ENCODE results near the gene ME1.

ME1 gene

GRCh38 chr6:83231146-83231545 is 199.7 kb downstream of the ME1 start:
- H3K4me3 ChIP-seq = no peak overlapping the region
- no peak for DNase-seq (ENCODE audit: low spot score)
- H3K27ac ChIP-seq = no peak overlapping the region
- TF ChIP-seq, protein P1, sequence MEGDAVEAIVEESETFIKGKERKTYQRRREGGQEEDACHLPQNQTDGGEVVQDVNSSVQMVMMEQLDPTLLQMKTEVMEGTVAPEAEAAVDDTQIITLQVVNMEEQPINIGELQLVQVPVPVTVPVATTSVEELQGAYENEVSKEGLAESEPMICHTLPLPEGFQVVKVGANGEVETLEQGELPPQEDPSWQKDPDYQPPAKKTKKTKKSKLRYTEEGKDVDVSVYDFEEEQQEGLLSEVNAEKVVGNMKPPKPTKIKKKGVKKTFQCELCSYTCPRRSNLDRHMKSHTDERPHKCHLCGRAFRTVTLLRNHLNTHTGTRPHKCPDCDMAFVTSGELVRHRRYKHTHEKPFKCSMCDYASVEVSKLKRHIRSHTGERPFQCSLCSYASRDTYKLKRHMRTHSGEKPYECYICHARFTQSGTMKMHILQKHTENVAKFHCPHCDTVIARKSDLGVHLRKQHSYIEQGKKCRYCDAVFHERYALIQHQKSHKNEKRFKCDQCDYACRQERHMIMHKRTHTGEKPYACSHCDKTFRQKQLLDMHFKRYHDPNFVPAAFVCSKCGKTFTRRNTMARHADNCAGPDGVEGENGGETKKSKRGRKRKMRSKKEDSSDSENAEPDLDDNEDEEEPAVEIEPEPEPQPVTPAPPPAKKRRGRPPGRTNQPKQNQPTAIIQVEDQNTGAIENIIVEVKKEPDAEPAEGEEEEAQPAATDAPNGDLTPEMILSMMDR (IDR thresholded peaks at IDR 0.05) = no peak

- no peak overlapping the region for H3K4me3 ChIP-seq
- no peak for DNase-seq (ENCODE audit: low spot score)
- TF ChIP-seq, protein P1 (IDR thresholded peaks at IDR 0.05) = no peak
- H3K27ac ChIP-seq = no peak overlapping the region
Observed at GRCh38 chr6:83226517-83226916, 204.3 kb downstream of the ME1 start.

- TF ChIP-seq, protein P1 (IDR thresholded peaks at IDR 0.05) = peak; percentile 32
- Histone ChIP-seq H3K4me3 (no peak overlapping the region), H3K27ac (no peak overlapping the region)
- no peak for DNase-seq (ENCODE audit: low spot score)
Observed at GRCh38 chr6:83221889-83222479, 208.9 kb downstream of the ME1 start.

GRCh38 chr6:83221276-83221675 is 209.6 kb downstream of the ME1 start:
- H3K27ac ChIP-seq = no peak overlapping the region
- TF ChIP-seq, protein P1 (IDR thresholded peaks at IDR 0.05) = no peak
- no peak for DNase-seq (ENCODE audit: low spot score)
- no peak overlapping the region for H3K4me3 ChIP-seq

DNA sequence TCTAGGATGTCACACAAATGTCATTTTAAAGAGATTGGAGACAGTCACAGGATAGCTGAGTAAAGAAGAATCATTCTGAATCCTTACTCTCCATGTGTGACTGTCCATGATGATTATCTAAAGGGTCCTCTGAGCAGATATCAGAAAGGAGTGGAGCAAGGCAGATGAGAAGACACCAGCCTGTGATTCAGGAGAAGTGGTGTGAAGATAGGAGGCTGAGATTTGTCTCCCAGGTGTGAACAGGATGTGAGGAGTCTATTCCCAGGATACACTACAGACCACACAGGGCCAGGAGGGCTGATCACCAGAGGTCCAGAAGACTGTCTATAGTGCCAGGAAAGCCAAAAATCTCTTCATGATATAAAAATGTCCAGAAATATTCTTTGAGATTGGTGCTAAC is 210.7 kb downstream of the ME1 start:
- no peak overlapping the region for H3K27ac ChIP-seq
- no peak for DNase-seq (ENCODE audit: low spot score)
- TF ChIP-seq, protein P1 (IDR thresholded peaks at IDR 0.05) = no peak

DNA sequence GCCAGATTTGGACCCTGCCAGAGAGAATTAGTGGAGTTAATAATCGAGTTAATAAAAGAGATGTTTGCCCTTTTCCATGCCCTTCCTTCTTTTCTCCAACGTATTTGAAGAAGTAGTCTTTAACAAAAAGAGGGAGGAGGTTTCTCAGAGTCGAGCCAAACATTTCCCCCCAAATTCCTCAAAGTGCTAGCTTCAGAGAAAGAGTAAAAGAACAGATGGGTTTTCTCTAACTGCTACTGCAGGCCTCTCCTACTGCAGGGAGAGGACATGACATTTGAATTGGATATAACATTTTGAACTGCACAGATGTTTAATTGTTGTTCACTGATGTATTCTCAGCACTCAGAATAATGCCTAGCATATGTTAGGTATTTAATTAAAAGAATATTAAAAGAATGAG is 212.2 kb downstream of the ME1 start:
- H3K27ac ChIP-seq = no peak overlapping the region
- DNase-seq (ENCODE audit: low spot score) = no peak
- H3K4me3 ChIP-seq = no peak overlapping the region
- TF ChIP-seq, protein P1 (IDR thresholded peaks at IDR 0.05) = no peak

More for the DNA sequence above, 210.7 kb downstream of the ME1 start:
- H3K4me3 ChIP-seq = no peak overlapping the region

GRCh38 chr6:83216806-83217205 is 214.0 kb downstream of the ME1 start:
- Histone ChIP-seq H3K4me3 (no peak overlapping the region), H3K27ac (no peak overlapping the region)
- TF ChIP-seq, protein P1 (IDR thresholded peaks at IDR 0.05) = no peak
- DNase-seq (ENCODE audit: low spot score) = no peak

All from coronary artery (tissue), 2 donors.